H1 (cell line): Measurements from ENCODE around the gene ITGA4. TPM values are rescaled to one million over a fixed set of nuclear protein-coding genes. Genes with fewer than 3 reads are reported as not detected.

ENCODE experiments used
- CTCF ChIA-PET: fragments of 300-600 bp; sonication (Branson Sonifier 250); formaldehyde crosslinking; loops from one replicate; lab custom pipeline; 2021; ENCODE audit not compliant: partially characterized antibody; lab: Charles Lee
- POLR2A ChIA-PET: fragments of 300-600 bp; sonication (Branson Sonifier 250); formaldehyde crosslinking; loops from one replicate; lab custom pipeline; 2021; ENCODE audit warnings: inconsistent platforms; ENCODE audit not compliant: partially characterized antibody; lab: Charles Lee
- DNase-seq, 2 experiments: peaks; one replicate each; pipeline versions ENCODE4 v3.0.0 to v3.0.0-alpha.2; 2010 to 2022; ENCODE audit warnings: low spot score in 2 of 2, low read depth in 1 of 2, mixed read lengths in 1 of 2
- FAIRE-seq: peaks from 2 replicates; lab custom pipeline; 2011; peaks lifted over from hg19 to GRCh38; lab: Jason Lieb, UNC
- H2AFZ ChIP-seq: 2 replicates; pipeline ENCODE4 v1.8.1; 2012; ENCODE audit warnings: low read length, inconsistent platforms
- H2AK5ac ChIP-seq: 2 replicates; pipeline ENCODE4 v1.6.1; 2013; ENCODE audit warnings: low read depth, low read length
- H2BK120ac ChIP-seq: replicated peaks from 2 replicates; pipeline ENCODE3; 2013; ENCODE audit warnings: low read depth, low read length, inconsistent platforms
- H2BK12ac ChIP-seq: 2 replicates; pipeline ENCODE4 v1.6.1; 2013; ENCODE audit warnings: low read depth, low read length
- H2BK15ac ChIP-seq: 2 replicates; pipeline ENCODE4 v1.6.1; 2013; ENCODE audit warnings: low read length
- H2BK20ac ChIP-seq: 2 replicates; pipeline ENCODE4 v1.6.1; 2013; ENCODE audit warnings: low read length
- H2BK5ac ChIP-seq: 2 replicates; pipeline ENCODE4 v1.6.1; 2013; ENCODE audit warnings: low read depth, low read length
- H3K14ac ChIP-seq: 2 replicates; pipeline ENCODE4 v1.6.1; 2013; ENCODE audit warnings: inconsistent platforms; ENCODE audit not compliant: insufficient read length
- H3K18ac ChIP-seq: 2 replicates; pipeline ENCODE4 v1.6.1; 2013; ENCODE audit warnings: low read length; ENCODE audit errors: extremely low read depth
- H3K23ac ChIP-seq: 2 replicates; pipeline ENCODE4 v1.6.1; 2013; ENCODE audit warnings: inconsistent platforms; ENCODE audit not compliant: insufficient read length
- H3K23me2 ChIP-seq: 2 replicates; pipeline ENCODE4 v1.6.1; 2013; ENCODE audit warnings: low read depth, low read length
- H3K27ac ChIP-seq: 2 replicates; pipeline ENCODE4 v1.6.1; 2011; ENCODE audit warnings: low read depth, low read length, inconsistent platforms
- H3K27me3 ChIP-seq, 4 experiments: replicated peaks in 1 of 4; 1 replicate in 1 of 4; 2 replicates in 3 of 4; pipeline versions ENCODE4 v1.6.1 to v1.8.1; 2011 to 2013; ENCODE audit warnings: low read length in 3 of 4, mild to moderate bottlenecking in 3 of 4, inconsistent platforms in 2 of 4, mixed read lengths in 2 of 4, moderate library complexity in 1 of 4; ENCODE audit not compliant: control insufficient read depth in 3 of 4, insufficient read depth in 3 of 4; ENCODE audit errors: extremely low read depth in 1 of 4
- H3K36me3 ChIP-seq, 4 experiments: 2 replicates each; pipeline versions ENCODE4 v1.6.1 to v1.8.1; 2011 to 2013; ENCODE audit warnings: mild to moderate bottlenecking in 4 of 4, low read length in 3 of 4, moderate library complexity in 2 of 4, control low read depth in 1 of 4, inconsistent platforms in 1 of 4; ENCODE audit not compliant: insufficient read depth in 4 of 4, control insufficient read depth in 2 of 4
- H3K4ac ChIP-seq: replicated peaks from 2 replicates; pipeline ENCODE3; 2013; ENCODE audit warnings: low read length, low read depth, mixed read lengths, inconsistent platforms; ENCODE audit not compliant: insufficient read length
- H3K4me1 ChIP-seq, 4 experiments: replicated peaks in 1 of 4; 1 replicate in 1 of 4; 2 replicates in 3 of 4; pipeline versions ENCODE4 v1.6.1 to v1.8.1; 2011 to 2013; ENCODE audit warnings: low read length in 3 of 4, inconsistent platforms in 2 of 4, mixed read lengths in 1 of 4; ENCODE audit not compliant: insufficient read depth in 4 of 4, control insufficient read depth in 3 of 4
- H3K4me2 ChIP-seq, 2 experiments: 2 replicates each; pipeline versions ENCODE4 v1.6.1 to v1.8.1; 2011 to 2013; ENCODE audit warnings: low read depth in 2 of 2, low read length in 2 of 2, control low read depth in 1 of 2, inconsistent platforms in 1 of 2, mild to moderate bottlenecking in 1 of 2; ENCODE audit not compliant: insufficient read depth in 1 of 2
- H3K4me3 ChIP-seq, 4 experiments: fragments of 200-600, 300-600 bp in 1 of 4; sonication (generic), shearing (Covaris generic), sonication (Bioruptor Twin) in 1 of 4; 2 replicates each; pipeline versions ENCODE4 v1.5.1 to v1.8.1; 2011 to 2016; ENCODE audit warnings: low read length in 4 of 4, low read depth in 3 of 4, control low read depth in 2 of 4, inconsistent platforms in 2 of 4, mild to moderate bottlenecking in 2 of 4, mixed read lengths in 1 of 4, moderate library complexity in 1 of 4; ENCODE audit not compliant: insufficient read depth in 2 of 4; ENCODE audit errors: extremely low read depth in 1 of 4
- H3K56ac ChIP-seq: replicated peaks from 2 replicates; pipeline ENCODE3; 2013; ENCODE audit warnings: low read depth, mild to moderate bottlenecking, mixed read lengths, low read length, inconsistent platforms; ENCODE audit not compliant: insufficient read length
- H3K79me1 ChIP-seq: 2 replicates; pipeline ENCODE4 v1.6.1; 2013; ENCODE audit warnings: low read depth, low read length, control low read depth
- H3K79me2 ChIP-seq, 2 experiments: 2 replicates each; pipeline versions ENCODE4 v1.6.1 to v1.8.1; 2012 to 2013; ENCODE audit warnings: low read length in 2 of 2, mild to moderate bottlenecking in 2 of 2, inconsistent platforms in 1 of 2; ENCODE audit not compliant: insufficient read depth in 2 of 2, control insufficient read depth in 1 of 2
- H3K9ac ChIP-seq, 4 experiments: replicated peaks in 1 of 4; 1 replicate in 1 of 4; 2 replicates in 3 of 4; pipeline versions ENCODE4 v1.6.1 to v1.8.1; 2011 to 2013; ENCODE audit warnings: low read depth in 3 of 4, low read length in 3 of 4, control low read depth in 2 of 4, mild to moderate bottlenecking in 2 of 4, moderate library complexity in 2 of 4, inconsistent platforms in 1 of 4; ENCODE audit errors: extremely low read depth in 1 of 4
- H3K9me3 ChIP-seq, 2 experiments: 2 replicates each; pipeline versions ENCODE4 v1.6.1 to v1.8.1; 2012 to 2013; ENCODE audit warnings: mild to moderate bottlenecking in 2 of 2, moderate library complexity in 2 of 2, control low read depth in 1 of 2, inconsistent platforms in 1 of 2, low read depth in 1 of 2, low read length in 1 of 2, mixed read lengths in 1 of 2; ENCODE audit not compliant: insufficient read depth in 2 of 2
- H4K20me1 ChIP-seq, 2 experiments: replicated peaks in 1 of 2; 2 replicates each; pipeline versions ENCODE3 to v1.8.1; 2011 to 2013; ENCODE audit warnings: inconsistent platforms in 2 of 2, low read length in 2 of 2, mild to moderate bottlenecking in 1 of 2; ENCODE audit not compliant: insufficient read depth in 2 of 2, control insufficient read depth in 1 of 2
- H4K5ac ChIP-seq: 2 replicates; pipeline ENCODE4 v1.6.1; 2013; ENCODE audit warnings: low read length, low read depth, mixed read lengths, inconsistent platforms; ENCODE audit not compliant: insufficient read length
- H4K8ac ChIP-seq: 2 replicates; pipeline ENCODE4 v1.8.0; 2013; ENCODE audit warnings: mild to moderate bottlenecking, moderate library complexity, low read length, inconsistent platforms; ENCODE audit not compliant: insufficient read depth; ENCODE audit errors: extremely low read depth
- H4K91ac ChIP-seq: replicated peaks from 2 replicates; pipeline ENCODE3; 2013; ENCODE audit warnings: low read length, mixed read lengths, inconsistent platforms; ENCODE audit not compliant: insufficient read length
- BACH1 ChIP-seq: IDR thresholded peaks from 2 replicates; pipeline ENCODE4 v1.6.1; 2012; ENCODE audit warnings: low read length, improper control_type of control experiment
- KDM4A ChIP-seq: IDR thresholded peaks from one replicate; pipeline ENCODE4 v1.7.1; 2012; ENCODE audit warnings: low read depth, mild to moderate bottlenecking, moderate library complexity, low read length, inconsistent platforms; ENCODE audit not compliant: severe bottlenecking
- ZNF274 ChIP-seq: IDR thresholded peaks from 2 replicates; pipeline ENCODE4 v1.7.0; 2012; ENCODE audit warnings: low read length, borderline replicate concordance; ENCODE audit errors: extremely low read depth
- WGBS, 2 experiments: shearing (Covaris generic) in 1 of 2; methylation state at CpG; one replicate each; pipeline versions ENCODE4 v1.1.6 to v1.1.7; 2013 to 2015; ENCODE audit warnings: low lambda C conversion rate in 2 of 2, mixed read lengths in 2 of 2, inconsistent platforms in 1 of 2, low coverage in 1 of 2, missing lambda C conversion rate in 1 of 2; ENCODE audit not compliant: insufficient replicate concordance in 2 of 2, insufficient coverage in 1 of 2, insufficient read length in 1 of 2; ENCODE audit errors: extremely low coverage in 1 of 2, missing lambda C conversion rate in 1 of 2; 5-methylcytosine and 5-hydroxymethylcytosine counted together
- polyA plus RNA-seq, 7 experiments: library from polyadenylated mRNA; depleted of rRNA in 3 of 7; stranded (reverse) in 5 of 7; unstranded in 2 of 7; fragments of >200 nt in 5 of 7; fragments of 200-250 nt in 2 of 7; gene quantifications; 1 replicate in 5 of 7; 2 replicates in 1 of 7; 4 replicates in 1 of 7; pipeline versions ENCODE4 v1.2.1 to v1.2.3, GENCODE V29; 2011 to 2013; ENCODE audit warnings: missing spikeins in 2 of 7, mixed read lengths in 2 of 7
- total RNA-seq: library from RNA; stranded (reverse); fragmentation: NEBNext Ultra II Directional; extraction: Animal tissue kit (Norgen Biotek cat#: 25700); gene quantifications from 2 replicates; pipeline ENCODE4 v1.2.1, GENCODE V29; 2021

ITGA4 gene
- total and polyA plus RNA-seq, 2 of the 8 experiments (the other 6 are each of a cell fraction or from before 2014, with no cell fraction given), result 0.60 to 2.1 TPM

DNA sequence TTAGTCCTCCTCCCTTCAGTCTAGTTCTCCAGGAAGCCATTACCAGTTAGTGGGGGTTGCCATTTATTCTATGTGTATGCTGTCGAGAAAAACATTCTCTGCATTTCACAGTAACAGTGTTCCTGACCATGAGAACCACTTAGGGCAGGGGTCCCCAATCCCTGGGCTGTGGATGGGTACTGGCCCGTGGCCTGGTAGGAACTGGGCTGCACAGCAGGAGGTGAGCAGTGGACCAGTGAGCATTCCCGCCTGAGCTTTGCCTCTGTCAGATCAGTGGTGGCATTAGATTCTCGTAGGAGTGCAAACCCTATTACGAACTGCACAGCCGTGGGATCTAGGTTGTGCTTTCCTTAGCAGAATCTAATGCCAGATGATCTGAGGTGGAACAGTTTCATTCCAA, 15.8 kb downstream of the ITGA4 start:
- Histone ChIP-seq H3K27ac (no peak overlapping the region), H3K4me1 (peaks cover 0 to 4% (median 0%) of the 10 kb centered on the region in 4 experiments; a peak in 2 of 7 replicates), H3K23me2 (no peaks in the 10 kb centered on the region), H3K9me3 (no peaks in the 10 kb centered on the region), H4K8ac (no peak overlapping the region), H3K14ac (no peak overlapping the region), H2AK5ac (no peak overlapping the region), H4K5ac (no peak overlapping the region), H3K18ac (no peak overlapping the region), H3K79me2 (no peaks in the 10 kb centered on the region), H3K36me3 (no peaks in the 10 kb centered on the region), H4K91ac (no peak overlapping the region), H4K20me1 (no peaks in the 10 kb centered on the region), H2BK12ac (no peak overlapping the region), H2BK15ac (no peak overlapping the region), H2BK20ac (no peak overlapping the region), H2BK120ac (no peak overlapping the region), H2BK5ac (no peak overlapping the region), H3K27me3 (no peaks in the 10 kb centered on the region), H3K56ac (no peak overlapping the region), H3K4ac (no peak overlapping the region), H3K9ac (no peak overlapping the region), H3K4me2 (no peak overlapping the region), H3K23ac (no peak overlapping the region), H2AFZ (no peak overlapping the region; the same call in 1 of the 2 replicates), H3K4me3 (no peak overlapping the region), H3K79me1 (no peaks in the 10 kb centered on the region)
- CTCF ChIA-PET, result no interaction called here
- no peak for DNase-seq
- POLR2A ChIA-PET, result no interaction called here
- 94% methylated on average over 6 of the region's 6 CpGs; no CpG with 5 or more reads in 1 of the 2 experiments for WGBS, 2 experiments
- FAIRE-seq, result no peak
- TF ChIP-seq BACH1 (no peak), KDM4A (no peak), ZNF274 (no peak)
